Muscle layer of duodenum (tissue), 2 donors: ENCODE data around the gene DPP6.

Experiments used
- H3K27ac ChIP-seq: one replicate; pipeline ENCODE4 v1.7.0; 2013; ENCODE audit warnings: mild to moderate bottlenecking, low read length
- H3K27me3 ChIP-seq: one replicate; pipeline ENCODE4 v1.7.0; 2013; ENCODE audit warnings: low read depth, mild to moderate bottlenecking, control low read depth, low read length
- H3K36me3 ChIP-seq, 2 donors: one replicate each; pipeline ENCODE4 v1.7.0; 2013; ENCODE audit warnings: low read length in 2 of 2, control low read depth in 1 of 2, mild to moderate bottlenecking in 1 of 2; ENCODE audit not compliant: insufficient read depth in 2 of 2, control insufficient read depth in 1 of 2
- H3K4me1 ChIP-seq, 2 donors: one replicate each; pipeline ENCODE4 v1.7.0; 2013; ENCODE audit warnings: low read length in 2 of 2, mild to moderate bottlenecking in 2 of 2, control low read depth in 1 of 2, moderate library complexity in 1 of 2; ENCODE audit not compliant: insufficient read depth in 2 of 2, control insufficient read depth in 1 of 2
- H3K4me3 ChIP-seq, 2 donors: one replicate each; pipeline ENCODE4 v1.7.0; 2013; ENCODE audit warnings: low read length in 2 of 2, low read depth in 1 of 2, mild to moderate bottlenecking in 1 of 2
- H3K9me3 ChIP-seq, 2 donors: one replicate each; pipeline ENCODE4 v1.7.0; 2013; ENCODE audit warnings: low read length in 2 of 2, control low read depth in 1 of 2, mild to moderate bottlenecking in 1 of 2; ENCODE audit not compliant: control insufficient read depth in 1 of 2
- donor health status: healthy.

DPP6 gene

DNA sequence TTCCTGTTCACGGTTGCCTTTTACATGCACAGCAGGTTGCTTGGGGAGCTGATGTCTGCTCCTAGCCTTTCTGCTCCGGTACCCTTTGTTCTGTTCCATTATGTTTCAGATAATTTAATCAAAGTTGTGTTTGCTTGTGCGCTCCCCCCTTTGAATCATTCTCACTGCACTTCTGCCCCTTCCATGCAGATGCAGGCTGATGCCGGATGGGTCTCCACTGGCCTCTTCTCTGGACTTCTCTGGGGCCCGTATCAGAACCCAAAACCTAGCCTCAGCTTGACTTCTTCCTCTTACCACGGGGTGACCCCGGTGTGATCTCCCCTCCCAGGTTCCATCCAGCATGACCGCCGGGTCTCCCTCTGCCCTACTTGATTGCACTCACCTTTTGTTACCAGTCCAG lies 272.0 kb downstream of the DPP6 start:
- H3K36me3 ChIP-seq: no peaks in the 10 kb centered on the region
- peaks cover 0 to 3% of the 10 kb centered on the region in 2 donors for H3K9me3 ChIP-seq
- no peak overlapping the region for H3K27ac ChIP-seq
- H3K27me3 ChIP-seq: no peaks in the 10 kb centered on the region
- no peaks in the 10 kb centered on the region for H3K4me1 ChIP-seq
- no peak overlapping the region for H3K4me3 ChIP-seq

DNA sequence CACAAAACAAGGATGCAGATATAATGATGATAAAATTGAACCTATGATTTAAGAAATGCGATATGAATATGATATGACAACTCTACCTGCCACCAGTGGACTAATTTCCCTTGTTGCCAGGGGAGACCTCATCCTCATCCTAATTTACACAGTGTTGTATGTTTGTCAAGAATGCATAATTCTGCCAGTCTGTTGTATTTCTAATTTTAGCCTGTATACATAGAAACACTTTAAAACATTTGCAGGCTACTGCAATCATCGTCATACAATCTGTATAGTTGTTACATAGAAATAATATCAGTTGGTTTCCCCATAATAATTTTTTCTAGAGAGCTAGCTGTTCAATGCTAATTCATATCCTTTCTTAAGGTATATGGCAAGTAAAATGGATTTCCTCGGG lies 274.2 kb downstream of the DPP6 start:
- no peaks in the 10 kb centered on the region for H3K27me3 ChIP-seq
- peaks cover 0 to 3% of the 10 kb centered on the region in 2 donors for H3K9me3 ChIP-seq
- no peak overlapping the region for H3K27ac ChIP-seq
- H3K4me3 ChIP-seq: no peak overlapping the region
- H3K4me1 ChIP-seq: no peaks in the 10 kb centered on the region
- H3K36me3 ChIP-seq: no peaks in the 10 kb centered on the region

DNA sequence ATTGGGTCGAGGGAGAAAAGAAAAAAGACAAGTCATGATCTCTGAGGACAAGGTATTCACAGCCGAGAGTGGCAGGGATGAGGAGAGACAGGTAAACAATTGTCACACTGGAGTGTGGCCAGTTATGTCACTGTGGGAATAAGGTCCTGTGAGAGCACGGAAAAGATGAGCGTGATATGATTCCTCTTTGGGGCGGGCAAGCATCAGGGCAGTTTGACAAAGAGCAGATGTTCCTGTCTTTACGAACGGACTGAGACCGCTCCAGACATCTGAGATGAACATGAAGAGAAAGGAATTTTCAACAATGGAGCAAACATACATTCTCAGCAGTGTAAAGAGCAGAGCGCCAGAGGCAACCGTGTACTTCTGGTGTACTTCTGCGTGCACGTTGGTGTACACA lies 278.1 kb downstream of the DPP6 start:
- Histone ChIP-seq H3K27ac (no peak overlapping the region), H3K27me3 (no peaks in the 10 kb centered on the region), H3K4me1 (no peaks in the 10 kb centered on the region), H3K9me3 (peaks cover 0 to 3% of the 10 kb centered on the region in 2 donors), H3K4me3 (no peak overlapping the region), H3K36me3 (no peaks in the 10 kb centered on the region)

DNA sequence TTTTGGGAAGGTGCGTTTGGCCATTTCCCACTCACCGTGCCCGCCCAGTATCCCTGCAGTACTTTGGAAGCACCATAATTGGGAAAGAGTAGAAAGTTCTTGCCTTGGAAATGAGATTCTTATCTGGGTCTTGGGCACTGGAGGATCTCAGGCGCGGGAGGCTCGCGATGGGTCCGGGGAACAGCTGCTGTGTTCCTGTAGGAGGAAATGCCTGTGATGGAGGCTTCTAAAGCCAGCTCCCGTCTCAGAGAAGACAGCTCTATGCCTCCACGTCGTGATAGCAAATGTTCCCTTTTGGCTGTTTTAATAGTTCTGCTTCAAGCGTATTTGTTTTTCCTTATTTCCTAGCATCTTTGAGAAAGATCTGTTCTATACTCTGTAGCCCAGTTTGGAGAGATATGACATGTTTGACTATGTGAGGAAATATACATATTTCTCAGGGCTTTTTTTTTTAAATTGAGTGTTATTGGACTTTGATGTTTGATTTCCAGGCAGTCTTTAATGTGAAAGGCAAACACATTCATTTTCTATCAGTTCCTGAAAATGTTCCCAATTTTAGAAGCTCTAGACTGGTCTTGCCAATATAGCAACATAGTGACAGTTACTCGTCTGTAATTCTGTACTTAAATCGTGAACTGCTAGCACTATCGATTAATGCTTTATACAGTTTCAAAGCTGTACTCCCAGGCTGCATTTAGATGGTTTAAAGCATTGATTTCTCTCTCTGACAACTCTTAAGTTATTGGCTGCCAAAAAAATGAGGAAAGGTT lies 280.8 kb downstream of the DPP6 start:
- no peaks in the 10 kb centered on the region for H3K4me1 ChIP-seq

DNA sequence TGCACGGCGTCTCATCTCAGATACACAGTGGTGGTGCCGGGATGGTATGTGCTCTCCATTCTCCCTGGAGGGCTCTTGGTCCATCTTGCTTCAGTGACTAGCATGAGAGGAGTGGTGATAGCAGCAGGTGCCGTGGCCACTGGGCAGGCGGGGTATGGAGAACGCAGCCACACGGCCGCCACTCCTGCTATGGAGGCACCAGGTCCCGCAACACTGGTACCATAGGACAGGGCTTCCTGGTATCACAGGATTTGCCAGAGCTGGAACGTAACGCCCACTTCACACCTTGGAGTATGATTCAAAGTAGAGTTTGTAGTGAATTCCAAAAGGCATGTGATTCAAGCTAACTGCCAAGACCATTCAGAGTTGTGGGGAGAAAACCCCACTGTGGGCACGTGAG lies 284.1 kb downstream of the DPP6 start:
- no peak overlapping the region for H3K27ac ChIP-seq
- no peaks in the 10 kb centered on the region for H3K9me3 ChIP-seq
- no peaks in the 10 kb centered on the region for H3K27me3 ChIP-seq
- no peak overlapping the region for H3K4me3 ChIP-seq
- no peaks in the 10 kb centered on the region for H3K4me1 ChIP-seq
- no peaks in the 10 kb centered on the region for H3K36me3 ChIP-seq

More for the DNA sequence above, 280.8 kb downstream of the DPP6 start:
- Histone ChIP-seq H3K27me3 (no peaks in the 10 kb centered on the region), H3K4me3 (no peak overlapping the region), H3K9me3 (no peaks in the 10 kb centered on the region), H3K27ac (no peak overlapping the region), H3K36me3 (no peaks in the 10 kb centered on the region)

DNA sequence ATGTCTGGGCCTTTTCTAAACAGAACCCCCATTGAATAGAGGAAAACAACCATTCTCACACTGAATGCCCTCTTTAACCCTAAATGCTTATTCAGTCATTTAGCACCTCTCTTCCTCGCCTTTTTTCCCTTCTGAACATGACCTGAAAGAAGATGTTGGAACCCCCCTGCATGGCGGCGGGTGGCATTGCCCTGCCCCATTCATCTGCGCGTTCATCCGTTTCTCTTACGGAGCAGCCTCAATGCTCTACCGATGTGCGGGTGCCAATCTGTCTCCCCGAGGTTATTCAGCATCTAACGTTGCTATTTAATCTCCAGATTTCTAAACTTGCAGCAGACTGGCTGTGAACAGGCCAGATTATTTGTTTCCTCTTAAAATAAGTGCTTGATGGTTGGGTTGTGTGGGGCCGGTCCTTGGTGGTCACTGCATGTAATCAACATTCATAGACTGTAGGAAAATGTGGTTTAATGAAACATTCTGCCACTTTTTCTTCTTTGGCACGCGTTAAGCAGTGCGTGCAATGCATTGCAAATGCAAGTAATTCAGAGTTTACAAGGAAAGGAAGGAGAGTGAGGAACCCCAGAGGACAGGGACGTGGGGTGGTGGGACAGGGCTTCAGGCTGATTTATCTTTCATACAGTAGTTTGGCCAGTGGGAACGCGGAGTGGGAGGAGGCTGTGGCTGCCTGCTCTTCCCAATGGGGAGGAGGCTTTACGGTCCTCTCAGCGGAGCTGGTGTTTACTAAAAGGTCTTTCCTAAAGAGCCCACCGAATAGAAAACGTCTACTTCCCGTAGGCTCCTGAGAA lies 286.7 kb downstream of the DPP6 start:
- no peak overlapping the region for H3K27ac ChIP-seq
- no peak overlapping the region for H3K4me3 ChIP-seq
- H3K4me1 ChIP-seq: no peaks in the 10 kb centered on the region

DNA sequence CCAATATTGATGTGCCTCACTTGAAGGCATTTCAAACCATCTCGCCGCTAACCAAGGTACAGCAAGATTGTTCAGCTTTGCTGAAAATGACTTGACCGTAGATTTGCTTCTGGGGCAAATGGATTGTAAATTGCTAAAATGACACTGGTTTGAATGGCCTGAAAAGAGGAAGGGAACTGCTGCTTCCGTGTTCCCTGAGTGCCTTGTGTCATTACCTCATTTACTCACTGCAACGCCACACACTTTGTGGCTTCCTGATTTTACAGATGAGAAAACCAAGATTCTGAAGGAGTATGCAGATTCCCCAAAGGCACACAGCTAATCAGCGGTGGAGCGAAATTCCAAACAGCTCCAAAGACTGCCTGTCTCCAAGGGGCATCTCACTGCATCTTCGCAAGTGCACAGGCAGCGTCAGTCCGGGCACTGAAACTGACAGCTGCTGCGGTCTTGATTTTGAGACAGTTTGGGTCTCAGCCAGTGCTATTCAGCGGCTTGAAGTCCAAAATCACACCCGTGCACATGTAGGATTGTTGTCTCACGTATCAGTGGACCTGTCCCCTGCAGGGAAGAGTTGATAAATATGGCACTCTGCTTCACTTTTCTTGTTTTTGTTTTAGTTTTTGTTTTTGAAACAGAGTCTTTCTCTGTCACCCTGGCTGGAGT lies 290.9 kb downstream of the DPP6 start:
- H3K27me3 ChIP-seq: no peaks in the 10 kb centered on the region
- no peak overlapping the region for H3K4me3 ChIP-seq
- H3K4me1 ChIP-seq: no peaks in the 10 kb centered on the region
- no peaks in the 10 kb centered on the region for H3K9me3 ChIP-seq
- H3K27ac ChIP-seq: no peak overlapping the region
- no peaks in the 10 kb centered on the region for H3K36me3 ChIP-seq

More for the DNA sequence above, 286.7 kb downstream of the DPP6 start:
- Histone ChIP-seq H3K27me3 (no peaks in the 10 kb centered on the region), H3K36me3 (no peaks in the 10 kb centered on the region), H3K9me3 (no peaks in the 10 kb centered on the region)

DNA sequence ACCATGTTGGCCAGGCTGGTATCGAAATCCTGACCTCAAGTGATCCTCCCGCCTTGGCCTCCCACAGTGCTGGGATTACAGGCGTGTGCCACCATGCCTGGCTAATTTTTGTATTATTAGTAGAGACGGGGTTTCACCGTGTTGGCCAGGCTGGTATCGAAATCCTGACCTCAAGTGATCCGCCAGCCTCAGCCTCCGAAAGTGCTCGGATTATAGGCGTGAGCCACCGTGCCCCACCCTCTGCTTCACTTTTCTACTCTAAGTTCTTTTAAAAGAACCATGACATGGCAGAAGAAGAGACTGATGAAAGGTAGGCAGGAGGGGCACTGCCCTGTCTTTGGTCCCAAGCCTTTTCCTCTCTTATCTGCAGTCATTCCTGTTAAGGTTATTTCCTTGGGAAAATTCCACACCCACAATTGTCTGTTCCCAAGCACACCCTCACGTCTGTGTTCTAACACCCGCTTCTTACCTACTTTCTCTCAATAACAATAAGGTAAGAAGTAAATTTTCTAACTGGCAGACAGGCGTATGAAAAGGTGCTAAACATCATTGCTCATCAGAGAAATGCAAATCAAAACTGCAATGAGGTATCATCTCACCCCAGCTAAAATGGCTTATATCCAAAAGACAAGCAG lies 291.7 kb downstream of the DPP6 start:
- Histone ChIP-seq H3K4me1 (no peaks in the 10 kb centered on the region), H3K27ac (no peak overlapping the region), H3K9me3 (no peaks in the 10 kb centered on the region), H3K36me3 (no peaks in the 10 kb centered on the region), H3K27me3 (no peaks in the 10 kb centered on the region), H3K4me3 (no peak overlapping the region)

DNA sequence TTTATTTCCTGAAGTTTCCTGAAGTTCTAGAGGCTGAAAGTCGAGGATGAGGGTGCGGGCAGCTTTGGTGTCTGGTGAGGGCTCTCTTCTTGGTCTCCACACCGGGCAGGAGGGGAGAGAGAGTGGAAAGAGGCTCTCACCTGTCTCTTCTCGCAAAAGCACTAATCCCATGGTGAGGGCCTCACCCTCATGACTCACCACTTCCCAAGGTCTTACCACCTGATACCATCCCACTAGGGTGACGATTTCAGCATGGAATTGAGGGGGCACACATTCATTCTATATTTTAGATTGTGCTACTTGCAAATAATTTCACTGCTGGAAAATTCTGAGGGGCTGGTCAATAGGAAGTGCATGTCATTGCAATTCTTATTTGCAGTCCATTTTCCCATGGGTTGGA lies 292.9 kb downstream of the DPP6 start:
- Histone ChIP-seq H3K27me3 (no peaks in the 10 kb centered on the region), H3K9me3 (peaks cover 0 to 1% of the 10 kb centered on the region in 2 donors), H3K27ac (no peak overlapping the region), H3K36me3 (no peaks in the 10 kb centered on the region), H3K4me3 (no peak overlapping the region), H3K4me1 (no peaks in the 10 kb centered on the region)

DNA sequence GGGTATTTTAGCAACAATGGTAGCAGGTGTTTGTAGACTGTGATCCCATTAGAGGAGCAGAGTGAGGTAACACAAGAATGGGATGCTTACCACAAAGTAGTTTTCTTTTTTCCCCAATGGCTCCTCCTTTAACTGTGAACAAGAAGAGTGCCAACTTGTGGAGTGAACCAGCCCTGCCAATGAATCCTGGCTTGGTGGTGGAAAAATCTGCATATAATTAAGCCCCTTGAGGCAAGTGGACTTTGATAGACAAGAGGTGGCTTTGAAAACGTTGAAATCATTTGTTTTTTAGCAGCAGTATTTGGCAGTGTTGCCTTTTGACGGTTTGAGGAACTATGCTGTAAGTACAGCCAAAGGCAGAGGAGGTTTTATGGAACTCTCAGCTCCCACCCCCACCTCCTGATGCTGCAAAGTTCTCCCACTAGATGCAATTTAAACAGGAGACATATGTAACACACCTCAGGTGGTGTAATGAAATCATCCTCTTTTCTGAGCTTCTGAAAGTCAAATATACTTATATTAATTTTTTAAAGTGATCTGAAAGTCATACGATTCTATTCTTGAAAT lies 295.6 kb downstream of the DPP6 start:
- Histone ChIP-seq H3K4me3 (no peak overlapping the region), H3K27ac (no peak overlapping the region), H3K36me3 (no peaks in the 10 kb centered on the region), H3K9me3 (peaks cover 0 to 4% of the 10 kb centered on the region in 2 donors), H3K4me1 (no peaks in the 10 kb centered on the region), H3K27me3 (no peaks in the 10 kb centered on the region)

DNA sequence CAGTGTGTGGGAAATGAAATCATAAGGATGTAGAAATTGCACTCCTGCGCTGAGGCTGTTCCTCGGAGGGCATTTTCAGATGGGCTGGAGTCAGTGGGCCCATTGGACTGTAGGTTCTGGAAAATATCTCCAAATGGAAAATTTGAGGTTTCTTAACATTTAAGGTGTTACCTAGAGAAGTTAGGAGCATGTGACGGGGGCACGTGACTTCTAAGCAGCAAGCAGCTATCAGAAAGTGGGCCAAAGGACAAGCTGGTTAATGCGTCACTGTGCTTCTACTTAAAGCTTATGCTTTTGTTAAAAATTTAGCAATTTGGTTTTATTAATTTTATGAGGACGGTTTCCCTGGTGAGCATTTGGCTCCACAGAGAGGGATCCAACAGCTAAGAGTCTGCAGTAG lies 298.7 kb downstream of the DPP6 start:
- H3K9me3 ChIP-seq: peaks cover 0 to 4% of the 10 kb centered on the region in 2 donors
- H3K4me3 ChIP-seq: no peak overlapping the region
- no peaks in the 10 kb centered on the region for H3K4me1 ChIP-seq
- H3K27me3 ChIP-seq: no peaks in the 10 kb centered on the region
- no peak overlapping the region for H3K27ac ChIP-seq
- no peaks in the 10 kb centered on the region for H3K36me3 ChIP-seq
